SK-N-SH (cell line): ENCODE data around the gene LMO7.

Experiments
- CTCF ChIP-seq: fragments of 200-600 bp; sonication (generic); IDR thresholded peaks from 2 replicates; pipeline ENCODE4 v1.6.1; 2017; ENCODE audit warnings: antibody characterized with exemption, mild to moderate bottlenecking, moderate library complexity
- JUND ChIP-seq: IDR thresholded peaks from 2 replicates; pipeline ENCODE4 v1.4.0; 2012
- MXI1 ChIP-seq: IDR thresholded peaks from 2 replicates; pipeline ENCODE4 v1.6.1; 2012; ENCODE audit warnings: mild to moderate bottlenecking, low read depth, low read length, improper control_type of control experiment
- RAD21 ChIP-seq: IDR thresholded peaks from 2 replicates; pipeline ENCODE4 v1.6.1; 2012; ENCODE audit warnings: mild to moderate bottlenecking, low read length
- REST ChIP-seq: IDR thresholded peaks from 2 replicates; pipeline ENCODE4 v1.6.1; 2012; ENCODE audit warnings: mild to moderate bottlenecking, low read depth, low read length, moderate library complexity
- USF2 ChIP-seq: fragments of 150-350 bp; IDR thresholded peaks from 2 replicates; pipeline ENCODE4 v1.6.1; 2017; ENCODE audit warnings: antibody characterized with exemption, low read length, low read depth, borderline replicate concordance
- TF ChIP-seq, protein P1 (sequence below): IDR thresholded peaks from 2 replicates; pipeline ENCODE4 v1.4.0; 2012; ENCODE audit warnings: low read depth, borderline replicate concordance
- TF ChIP-seq, protein P2 (sequence below): IDR thresholded peaks from 2 replicates; pipeline ENCODE4; 2012

GRCh38 chr13:75798353-75799255, 162.5 kb downstream of the LMO7 start:
- TF ChIP-seq JUND (no peak), REST (no peak), MXI1 (no peak), RAD21 (no peak), CTCF (no peak), USF2 (no peak)
- TF ChIP-seq, protein P1, sequence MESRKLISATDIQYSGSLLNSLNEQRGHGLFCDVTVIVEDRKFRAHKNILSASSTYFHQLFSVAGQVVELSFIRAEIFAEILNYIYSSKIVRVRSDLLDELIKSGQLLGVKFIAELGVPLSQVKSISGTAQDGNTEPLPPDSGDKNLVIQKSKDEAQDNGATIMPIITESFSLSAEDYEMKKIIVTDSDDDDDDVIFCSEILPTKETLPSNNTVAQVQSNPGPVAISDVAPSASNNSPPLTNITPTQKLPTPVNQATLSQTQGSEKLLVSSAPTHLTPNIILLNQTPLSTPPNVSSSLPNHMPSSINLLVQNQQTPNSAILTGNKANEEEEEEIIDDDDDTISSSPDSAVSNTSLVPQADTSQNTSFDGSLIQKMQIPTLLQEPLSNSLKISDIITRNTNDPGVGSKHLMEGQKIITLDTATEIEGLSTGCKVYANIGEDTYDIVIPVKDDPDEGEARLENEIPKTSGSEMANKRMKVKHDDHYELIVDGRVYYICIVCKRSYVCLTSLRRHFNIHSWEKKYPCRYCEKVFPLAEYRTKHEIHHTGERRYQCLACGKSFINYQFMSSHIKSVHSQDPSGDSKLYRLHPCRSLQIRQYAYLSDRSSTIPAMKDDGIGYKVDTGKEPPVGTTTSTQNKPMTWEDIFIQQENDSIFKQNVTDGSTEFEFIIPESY, result no peak
- TF ChIP-seq, protein P2, sequence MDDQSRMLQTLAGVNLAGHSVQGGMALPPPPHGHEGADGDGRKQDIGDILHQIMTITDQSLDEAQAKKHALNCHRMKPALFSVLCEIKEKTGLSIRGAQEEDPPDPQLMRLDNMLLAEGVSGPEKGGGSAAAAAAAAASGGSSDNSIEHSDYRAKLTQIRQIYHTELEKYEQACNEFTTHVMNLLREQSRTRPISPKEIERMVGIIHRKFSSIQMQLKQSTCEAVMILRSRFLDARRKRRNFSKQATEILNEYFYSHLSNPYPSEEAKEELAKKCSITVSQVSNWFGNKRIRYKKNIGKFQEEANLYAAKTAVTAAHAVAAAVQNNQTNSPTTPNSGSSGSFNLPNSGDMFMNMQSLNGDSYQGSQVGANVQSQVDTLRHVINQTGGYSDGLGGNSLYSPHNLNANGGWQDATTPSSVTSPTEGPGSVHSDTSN, result no peak
